Amygdala (tissue), 56 donors: ENCODE measurements around the gene PDPK1.
"Not testable (repeated sequence)": the region's sequence is repeated elsewhere in the genome, so short reads cannot be mapped to it uniquely, and the experiment has no call there.

ENCODE experiments used
- DNase-seq, 56 donors: peaks; one replicate each; lab custom pipeline; 2025; lab: John Stamatoyannopoulos, UW

PDPK1 gene

DNA sequence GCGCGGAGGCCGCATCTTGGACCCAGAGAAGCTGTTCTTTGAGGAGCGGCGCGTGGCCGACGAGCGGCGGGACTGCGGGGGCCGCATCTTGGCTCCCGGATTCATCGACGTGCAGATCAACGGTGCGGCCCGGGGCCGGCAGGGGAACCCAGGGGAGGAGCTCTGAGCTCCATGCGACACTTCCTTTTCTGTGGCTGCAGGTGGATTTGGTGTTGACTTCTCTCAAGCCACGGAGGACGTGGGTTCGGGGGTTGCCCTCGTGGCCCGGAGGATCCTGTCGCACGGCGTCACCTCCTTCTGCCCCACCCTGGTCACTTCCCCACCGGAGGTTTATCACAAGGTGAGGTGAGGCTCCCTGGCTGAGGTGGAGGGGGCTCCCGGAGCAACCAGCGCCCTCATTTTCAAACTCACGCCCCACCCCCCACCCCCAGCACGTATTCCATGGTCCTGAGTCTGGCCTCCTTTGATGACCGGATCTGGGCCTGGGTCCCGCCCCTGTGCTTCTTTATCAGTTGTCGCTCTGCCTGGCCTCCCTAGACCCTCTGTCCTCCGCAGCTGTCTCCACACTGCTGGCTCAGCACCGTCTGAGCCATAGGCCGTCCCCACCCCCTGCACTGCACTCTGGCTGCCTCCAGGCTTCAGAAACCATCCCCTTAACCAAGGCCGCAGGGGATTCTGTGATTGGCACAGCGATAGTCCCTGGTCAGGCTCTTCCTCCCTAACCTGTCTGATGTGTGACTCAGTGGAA is 16.9 kb upstream of the PDPK1 start:
- DNase-seq: no peak

DNA sequence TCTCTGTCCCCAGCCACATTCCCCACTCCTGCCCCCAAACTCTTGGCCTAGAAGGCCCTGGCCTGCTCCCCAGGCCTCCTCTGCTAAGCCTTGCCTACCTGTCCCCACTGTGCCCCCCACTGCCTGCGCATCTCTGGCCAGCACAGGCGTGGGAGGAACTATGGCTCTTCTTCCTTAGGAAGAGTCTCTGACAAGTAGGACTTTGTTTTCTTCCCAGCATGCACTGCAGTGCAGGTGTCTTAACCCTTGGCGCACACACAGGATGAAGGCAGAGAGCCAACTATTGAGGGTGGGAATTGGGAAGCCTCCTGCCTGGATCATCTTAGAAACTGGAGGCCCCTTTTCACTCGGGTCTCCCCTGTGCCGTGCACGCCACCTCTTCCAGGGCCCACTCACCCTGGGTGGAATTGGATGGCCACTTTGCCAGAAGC is 14.0 kb upstream of the PDPK1 start:
- DNase-seq: no peak

DNA sequence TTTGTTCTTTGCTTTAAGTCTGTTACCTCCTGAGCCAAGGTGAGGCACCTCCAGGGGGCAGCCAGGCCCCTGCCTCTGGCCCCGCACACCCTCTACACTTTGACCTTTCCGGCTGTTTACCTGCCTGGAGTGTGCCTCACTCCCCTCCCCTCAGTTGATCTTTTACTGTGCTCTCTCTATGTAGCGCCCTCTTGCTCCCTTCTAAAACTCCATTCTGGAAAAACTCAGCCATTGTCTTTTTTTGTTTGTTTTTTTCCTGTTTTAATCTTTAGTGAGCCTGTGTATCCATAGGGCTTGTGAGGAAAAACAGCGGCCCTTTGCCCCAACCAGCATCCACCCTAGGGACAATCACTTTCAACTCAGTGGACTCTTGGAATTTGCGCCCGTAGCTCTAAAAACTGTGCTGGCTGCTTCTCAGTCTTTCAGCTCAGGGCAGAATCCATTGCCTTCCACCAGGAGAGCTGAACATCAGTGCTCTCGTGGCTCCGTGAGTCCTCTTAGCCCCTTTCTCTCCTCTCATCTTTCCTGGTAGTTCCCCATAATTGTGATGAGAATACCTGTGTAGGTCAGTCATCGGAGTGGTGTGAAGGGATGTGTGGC is 13.4 kb upstream of the PDPK1 start:
- DNase-seq: no peak

DNA sequence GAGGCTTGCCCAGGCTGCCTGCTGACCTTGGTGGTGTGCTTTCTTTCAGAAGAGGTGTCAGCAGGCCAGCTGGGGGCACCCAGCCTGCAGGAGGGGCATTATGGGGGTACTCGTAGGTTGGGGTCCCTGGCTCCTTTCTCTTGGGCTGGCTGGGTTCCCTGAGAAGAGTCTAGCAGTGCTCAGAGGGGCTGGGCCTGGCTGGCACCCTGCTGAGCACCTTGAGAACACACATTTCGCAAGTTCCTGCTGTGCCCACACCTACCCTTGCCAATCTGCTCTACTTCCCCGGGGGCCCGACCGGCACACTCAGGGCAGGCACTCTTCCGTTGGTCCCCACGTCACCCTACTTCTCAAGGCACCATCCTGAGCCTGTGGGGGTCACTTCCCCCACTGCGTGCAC is 11.7 kb upstream of the PDPK1 start:
- DNase-seq: no peak

DNA sequence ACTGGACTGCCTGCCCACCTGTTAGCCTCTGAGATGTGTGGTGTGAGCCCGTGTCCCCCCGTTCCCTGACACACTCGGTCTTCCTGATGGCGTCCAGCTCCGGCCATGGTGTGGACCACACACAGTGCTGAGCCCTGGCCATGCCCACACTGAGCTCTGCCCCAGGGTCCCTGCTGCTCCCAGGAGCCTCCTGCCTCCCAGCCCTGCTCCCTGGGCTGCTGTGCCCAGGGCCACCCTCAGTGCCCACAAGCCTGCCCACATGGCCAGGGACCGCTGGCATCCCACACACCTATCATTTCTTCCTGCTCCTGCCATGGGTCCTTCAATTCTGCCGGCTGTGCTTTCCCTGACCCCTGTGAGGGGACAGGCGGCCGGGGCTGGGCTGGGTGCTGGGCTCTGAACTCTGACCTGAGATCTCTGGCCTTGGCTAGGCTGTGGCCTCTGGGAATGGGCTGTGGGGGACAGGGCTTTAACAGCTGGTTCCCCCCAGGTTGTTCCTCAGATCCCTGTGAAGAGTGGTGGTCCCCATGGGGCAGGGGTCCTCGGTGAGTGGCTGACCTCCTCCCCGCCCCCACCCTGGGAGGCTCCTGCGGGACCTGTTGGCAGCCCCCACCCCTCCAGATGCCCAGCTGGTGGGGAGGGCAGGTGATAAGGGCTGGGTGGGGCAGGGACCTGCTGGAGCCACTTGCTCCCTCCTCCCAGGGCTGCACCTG is 10.6 kb upstream of the PDPK1 start:
- DNase-seq: no peak

DNA sequence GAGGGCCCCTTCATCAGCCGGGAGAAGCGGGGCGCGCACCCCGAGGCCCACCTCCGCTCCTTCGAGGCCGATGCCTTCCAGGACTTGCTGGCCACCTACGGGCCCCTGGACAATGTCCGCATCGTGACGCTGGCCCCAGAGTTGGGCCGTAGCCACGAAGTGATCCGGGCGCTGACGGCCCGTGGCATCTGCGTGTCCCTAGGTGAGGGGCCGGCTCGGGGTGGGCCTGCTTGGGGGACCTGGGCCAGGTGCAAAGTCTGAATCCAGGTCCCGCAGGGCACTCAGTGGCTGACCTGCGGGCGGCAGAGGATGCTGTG is 10.1 kb upstream of the PDPK1 start:
- no peak for DNase-seq

DNA sequence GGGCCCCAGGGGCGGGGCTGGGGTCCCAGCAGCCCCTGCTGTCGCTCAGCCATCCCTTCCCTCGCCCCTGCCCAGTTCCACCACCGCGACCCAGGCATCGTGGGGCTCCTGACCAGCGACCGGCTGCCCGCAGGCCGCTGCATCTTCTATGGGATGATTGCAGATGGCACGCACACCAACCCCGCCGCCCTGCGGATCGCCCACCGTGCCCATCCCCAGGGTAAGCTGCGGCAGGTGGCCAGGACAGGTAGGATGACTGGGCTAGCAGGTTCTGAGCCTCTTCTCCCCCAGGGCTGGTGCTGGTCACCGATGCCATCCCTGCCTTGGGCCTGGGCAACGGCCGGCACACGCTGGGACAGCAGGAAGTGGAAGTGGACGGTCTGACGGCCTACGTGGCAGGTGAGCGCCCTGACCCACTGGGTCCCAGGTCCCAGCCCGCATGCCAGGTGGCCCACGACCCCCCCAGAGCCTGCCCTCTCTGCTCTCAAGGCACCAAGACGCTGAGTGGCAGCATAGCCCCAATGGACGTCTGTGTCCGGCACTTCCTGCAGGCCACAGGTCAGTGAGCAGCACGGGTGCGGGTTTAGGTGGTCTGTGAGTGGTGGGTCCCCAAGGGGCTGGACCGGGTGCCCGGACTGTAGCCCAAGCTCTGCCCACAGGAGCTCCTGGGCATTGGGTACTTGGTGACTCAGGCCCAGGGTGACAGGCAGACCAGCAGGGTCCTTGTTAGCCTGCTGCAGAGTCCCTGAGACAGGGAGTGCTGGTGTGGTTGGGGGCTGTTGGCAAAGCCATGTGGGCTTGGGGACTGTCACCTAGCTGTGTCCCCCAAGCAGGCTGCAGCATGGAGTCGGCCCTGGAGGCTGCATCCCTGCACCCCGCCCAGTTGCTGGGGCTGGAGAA is 9.4 kb upstream of the PDPK1 start:
- no peak for DNase-seq

DNA sequence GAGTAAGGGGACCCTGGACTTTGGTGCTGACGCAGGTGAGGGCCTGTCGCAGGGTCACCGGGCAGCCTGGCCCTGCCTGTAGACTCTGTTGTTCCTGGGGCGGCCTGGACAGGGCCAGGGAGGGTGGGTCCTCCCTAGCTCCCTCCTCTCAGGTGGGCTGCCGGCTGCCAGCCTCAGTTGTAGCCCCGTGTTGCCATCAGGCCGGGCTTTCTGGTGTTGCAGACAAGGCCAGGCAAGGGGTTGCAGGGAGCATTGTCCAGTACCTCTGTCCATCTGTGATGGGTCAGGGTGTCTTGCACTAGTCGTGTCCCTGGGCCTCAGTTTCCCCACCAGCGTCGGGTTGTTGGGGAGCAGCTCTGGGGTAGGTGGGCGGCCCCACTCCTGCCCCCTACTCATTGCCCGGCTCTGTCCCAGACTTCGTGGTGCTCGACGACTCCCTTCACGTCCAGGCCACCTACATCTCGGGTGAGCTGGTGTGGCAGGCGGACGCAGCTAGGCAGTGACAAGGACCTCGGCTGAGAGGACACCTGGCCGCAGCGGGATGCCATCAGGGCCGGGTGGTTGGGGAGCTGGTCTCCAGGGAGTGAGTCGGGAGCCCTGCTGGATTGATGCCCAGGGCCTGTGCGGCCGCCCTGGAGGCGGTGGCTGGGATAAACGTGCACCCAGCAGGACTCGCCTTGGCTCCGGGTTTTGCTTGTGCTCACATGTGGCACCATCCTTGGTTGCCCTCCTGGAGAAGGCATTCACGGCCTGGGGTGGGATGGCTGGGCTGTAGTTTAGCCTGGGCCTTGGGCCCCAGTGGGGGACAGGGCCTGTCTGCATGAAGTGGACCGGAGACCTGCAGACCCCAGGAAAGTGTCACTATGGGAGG is 8.5 kb upstream of the PDPK1 start:
- no peak for DNase-seq

DNA sequence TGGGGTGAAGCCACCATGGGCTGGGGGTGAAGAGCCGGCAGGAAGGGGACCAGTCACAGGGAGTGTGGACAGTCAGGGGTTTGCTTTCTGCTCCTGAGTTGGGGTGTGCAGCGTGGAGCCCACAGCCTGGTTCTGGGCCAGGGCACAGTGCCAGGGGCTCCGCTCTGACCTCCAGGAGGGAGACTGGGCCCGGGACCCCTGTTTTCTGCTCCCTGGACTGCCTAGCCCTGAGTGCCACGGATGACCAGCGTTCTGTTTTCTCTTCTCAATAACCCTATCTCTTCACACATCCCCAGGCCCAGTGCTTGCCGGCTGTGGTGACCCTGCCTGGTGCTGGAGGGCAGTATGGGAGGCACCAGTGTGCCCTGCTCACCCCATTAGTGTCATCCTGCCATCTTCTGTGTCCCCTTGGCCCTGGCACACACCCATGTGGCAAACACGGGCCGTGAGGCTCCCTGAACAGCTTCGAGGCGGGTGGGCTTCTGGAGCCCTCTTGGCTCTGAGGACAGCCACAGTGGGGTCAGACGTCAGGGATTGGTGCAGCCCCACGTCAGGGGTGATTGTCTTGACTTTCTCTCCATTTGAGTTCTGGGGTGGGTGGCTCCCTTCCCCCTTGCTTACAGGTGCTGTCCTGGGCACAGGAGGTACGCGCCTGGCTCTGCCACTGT is 7.7 kb upstream of the PDPK1 start:
- no peak for DNase-seq

DNA sequence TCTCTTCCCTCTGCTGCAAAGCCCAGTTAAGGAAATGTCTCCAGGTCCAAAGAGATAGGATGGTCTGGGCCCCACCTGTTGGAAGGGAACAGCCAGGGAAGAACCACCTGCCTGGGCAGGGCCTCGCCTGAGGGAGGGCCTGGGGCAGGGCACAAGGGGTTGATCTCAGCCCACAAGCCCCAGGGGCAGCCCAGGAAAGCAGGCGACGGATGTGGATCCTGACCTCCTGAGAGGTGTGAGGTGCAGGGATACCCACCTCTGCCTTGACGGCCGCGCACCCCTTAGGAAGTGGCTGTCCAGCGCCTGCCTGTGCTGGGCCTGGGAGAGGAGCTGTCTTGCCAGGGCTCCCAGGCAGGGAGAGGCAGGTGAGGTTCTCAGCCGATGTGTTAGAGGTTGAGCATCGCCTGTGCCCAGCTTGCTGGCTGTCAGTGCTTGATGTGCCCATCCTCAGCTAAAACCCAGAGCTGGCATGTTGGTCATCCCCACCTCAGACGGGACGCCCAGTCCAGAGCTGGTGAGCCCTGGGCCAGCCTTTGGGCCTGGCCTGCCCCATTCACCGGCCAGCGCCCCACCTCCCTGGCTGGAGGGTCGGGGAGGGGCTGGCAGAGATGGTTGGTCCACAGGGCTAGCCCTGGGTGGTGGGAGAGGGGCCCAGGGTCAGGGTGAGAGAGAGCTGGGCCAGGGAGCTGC is 7.0 kb upstream of the PDPK1 start:
- DNase-seq: no peak

DNA sequence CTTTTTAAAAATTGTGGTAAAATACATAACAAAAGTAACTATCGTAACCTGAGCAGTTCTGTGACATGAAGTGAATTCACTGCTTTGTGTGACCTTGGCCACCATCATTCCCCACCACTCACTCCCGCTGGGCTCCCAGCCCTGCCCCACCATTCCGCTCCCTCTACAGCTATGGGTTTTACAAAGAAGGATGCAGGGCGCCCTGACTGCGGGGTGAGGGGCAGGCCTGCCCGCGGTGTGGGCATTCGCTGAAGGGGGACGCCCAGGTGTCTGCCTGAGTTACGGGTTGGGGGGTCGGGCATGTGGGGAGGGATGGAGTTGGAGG is 6.5 kb upstream of the PDPK1 start, which contains the start of gene CEMP1:
Gene CEMP1, minus strand, starts transcription at position 38 of the 325 bp plus-strand sequence. CDS start 335 bp downstream, outside the sequence.
- peak in 1 of 56 donors; percentile 56 for DNase-seq

DNA sequence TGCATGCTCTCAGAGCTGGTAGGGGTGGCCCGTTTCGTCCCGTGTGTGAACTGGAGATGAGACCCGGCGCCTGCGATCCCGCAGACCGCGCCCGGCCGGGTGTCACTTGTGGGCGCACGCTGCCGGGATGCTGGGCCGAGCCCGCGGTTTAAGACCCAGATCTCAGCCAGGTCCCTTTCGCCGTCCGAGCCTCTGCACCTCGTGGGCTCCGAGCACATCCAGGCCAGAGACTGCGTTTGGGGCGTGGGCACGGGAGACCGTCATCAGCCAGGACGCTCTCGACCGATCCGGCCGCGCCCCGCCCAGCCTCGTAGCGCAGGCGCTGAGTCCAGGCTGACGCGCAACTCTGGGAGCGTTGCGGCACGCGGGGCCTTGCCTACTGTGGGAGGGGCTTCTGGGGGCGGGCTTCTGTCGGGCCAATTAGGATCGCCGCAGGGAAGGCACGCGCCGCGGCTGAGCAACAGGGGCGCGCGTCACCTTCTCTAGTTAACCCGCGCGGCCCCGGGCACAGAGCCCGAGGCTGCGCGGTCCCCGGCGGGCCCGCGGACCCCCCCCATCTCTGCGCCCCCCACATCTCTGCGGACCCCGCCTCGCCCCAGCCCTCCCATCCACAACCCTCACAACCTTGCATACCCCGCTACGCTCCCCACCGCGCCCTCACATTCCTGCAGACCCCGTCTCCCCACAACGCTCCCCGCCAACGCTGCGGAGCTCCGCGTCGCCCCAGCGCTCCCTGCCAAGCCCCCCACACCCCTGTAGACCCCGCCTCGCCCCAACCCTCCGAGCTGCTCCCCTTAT is 5.9 kb upstream of the PDPK1 start:
- peak; percentile 60 to 98 (median 94) for DNase-seq

DNA sequence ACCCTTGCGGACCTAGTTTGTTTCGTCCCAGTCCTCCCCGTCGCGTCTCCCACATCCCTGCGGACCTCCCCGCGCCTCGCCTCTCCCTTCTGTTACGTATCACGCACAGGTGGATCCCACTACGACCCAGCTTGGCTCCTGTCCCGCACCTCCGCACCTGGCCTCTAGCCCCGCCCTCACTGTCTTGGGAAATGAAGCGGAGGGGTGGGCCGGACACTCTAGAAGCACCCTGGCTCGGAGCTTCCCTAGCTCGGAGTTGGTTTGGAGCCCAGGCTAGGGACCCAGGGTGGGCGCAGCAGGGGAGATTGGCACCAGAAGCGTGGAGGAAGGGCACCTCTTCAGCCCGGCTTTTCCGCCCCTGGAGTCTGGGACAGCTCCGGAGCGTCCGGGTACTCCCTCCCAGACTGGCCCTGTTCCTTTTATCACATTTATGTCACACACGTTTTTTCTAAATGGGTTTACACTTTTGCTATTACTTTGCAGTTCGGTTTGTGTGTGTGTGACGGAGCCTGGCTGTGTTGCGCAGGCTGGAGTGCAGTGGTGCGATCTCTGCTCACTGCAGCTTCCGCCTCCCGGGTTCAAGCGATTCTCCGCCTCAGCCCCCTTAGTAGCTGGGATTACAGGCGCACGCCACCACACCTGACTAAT is 5.2 kb upstream of the PDPK1 start:
- DNase-seq: peak in 29 of 56 donors; percentile 16 to 77 (median 58)

DNA sequence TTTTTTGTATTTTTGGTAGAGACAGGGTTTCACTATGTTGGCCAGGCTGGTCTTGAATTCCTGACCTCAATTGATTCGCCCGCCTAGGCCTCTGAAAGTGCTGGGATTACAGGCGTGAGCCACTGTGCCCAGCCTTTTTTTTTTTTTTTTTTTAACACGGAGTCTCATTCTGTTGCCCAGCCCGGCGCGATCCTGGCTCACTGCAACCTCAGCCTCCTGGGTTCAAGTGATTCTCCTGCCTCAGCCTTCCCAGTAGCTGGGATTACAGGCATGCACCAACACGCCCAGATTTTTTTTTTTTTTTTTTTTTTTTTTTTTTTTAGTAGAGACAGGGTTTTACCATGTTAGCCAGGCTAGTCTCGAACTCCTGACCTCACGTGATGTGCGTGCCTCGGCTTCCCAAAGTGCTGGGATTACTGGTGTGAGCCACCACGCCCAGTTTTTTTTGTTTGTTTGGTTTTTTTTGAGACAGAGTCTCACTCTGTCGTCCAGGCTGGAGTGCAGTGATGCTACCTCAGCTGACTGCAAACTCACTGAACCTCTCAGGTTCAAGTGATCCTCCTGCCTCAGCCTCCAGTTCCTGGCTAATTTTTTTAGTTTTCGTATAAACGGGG is 4.6 kb upstream of the PDPK1 start:
- DNase-seq: not testable (repeated sequence)

DNA sequence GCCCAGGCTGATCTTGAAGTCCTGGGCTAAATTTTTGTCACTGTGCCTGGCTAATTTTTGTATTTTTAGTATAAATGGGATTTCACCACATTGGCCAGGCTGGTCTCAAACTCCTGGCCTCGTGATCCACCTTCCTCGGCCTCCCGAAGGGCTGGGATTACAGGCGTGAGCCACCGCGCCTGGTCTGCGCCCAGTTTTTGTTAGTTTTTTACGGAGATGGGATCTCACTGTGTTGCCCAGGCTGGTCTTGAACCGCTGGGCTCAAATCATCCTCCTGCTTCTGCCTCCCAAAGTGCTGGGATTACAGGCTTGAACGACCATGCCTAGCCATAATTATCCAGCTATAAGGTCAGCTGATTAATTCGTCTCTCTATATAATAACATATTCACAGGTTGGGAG is 3.9 kb upstream of the PDPK1 start:
- DNase-seq: no peak

DNA sequence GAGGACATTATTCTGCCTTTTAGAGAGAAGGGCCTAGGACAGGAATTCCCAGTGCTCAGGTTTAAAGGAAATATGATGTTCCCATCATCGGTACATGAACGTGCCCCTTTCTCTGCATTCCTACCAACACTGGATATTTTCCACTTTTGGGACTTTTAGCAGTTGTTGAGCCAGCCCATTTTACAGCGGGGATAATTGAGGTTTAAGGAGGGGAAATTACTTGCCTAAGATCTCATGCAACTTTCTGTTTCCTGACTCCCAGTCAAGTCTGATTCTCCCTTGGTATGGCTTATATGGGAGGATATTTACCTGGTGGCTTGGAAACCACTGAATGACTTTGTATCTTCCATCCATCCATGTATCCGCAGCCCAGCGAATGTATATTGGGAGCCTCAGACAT is 3.5 kb upstream of the PDPK1 start:
- not testable (repeated sequence) for DNase-seq

DNA sequence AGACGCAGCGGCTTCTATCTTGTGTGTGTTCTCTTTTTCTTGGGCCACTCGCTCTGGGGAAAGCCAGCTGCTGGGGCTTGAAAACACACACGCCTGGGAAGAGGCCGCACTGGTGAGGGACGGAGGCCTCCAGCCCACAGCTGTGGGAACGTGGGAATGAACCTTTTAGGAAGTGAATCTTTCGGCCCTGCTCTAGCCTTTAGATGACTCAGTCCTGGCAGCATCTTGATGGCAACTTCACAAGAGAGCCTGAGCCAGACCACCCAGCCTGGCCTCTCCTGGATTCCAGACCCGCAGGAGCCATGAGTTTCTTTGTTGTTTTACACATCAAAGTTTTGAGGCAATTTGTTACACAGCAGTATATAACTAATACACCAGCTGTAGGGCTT is 2.2 kb upstream of the PDPK1 start:
- DNase-seq: no peak
